OCI-LY1 (cell line): Measurements from ENCODE around the gene LAPTM5.

ENCODE experiments used
- H2AFZ ChIP-seq: fragments of 200-600 bp; sonication (generic), shearing (Covaris generic); 2 replicates; pipeline ENCODE4 v1.6.0; 2014; ENCODE audit warnings: antibody characterized with exemption, mild to moderate bottlenecking, low read length
- H3F3A ChIP-seq: fragments of 200-600 bp; sonication (generic), shearing (Covaris generic); 2 replicates; pipeline ENCODE4 v1.6.0; 2014; ENCODE audit warnings: mild to moderate bottlenecking, antibody characterized with exemption, low read length, moderate library complexity; ENCODE audit not compliant: insufficient read depth
- H3K27ac ChIP-seq: fragments of 200-600 bp; sonication (generic); 2 replicates; pipeline ENCODE4 v1.5.1; 2014; ENCODE audit warnings: low read length, mixed run types, mild to moderate bottlenecking, low read depth; ENCODE audit not compliant: poor library complexity, severe bottlenecking
- H3K27me3 ChIP-seq: fragments of 200-600 bp; sonication (generic); 2 replicates; pipeline ENCODE4 v1.6.0; 2014; ENCODE audit warnings: antibody characterized with exemption, mild to moderate bottlenecking, low read length, moderate library complexity; ENCODE audit not compliant: insufficient read depth
- H3K36me3 ChIP-seq: fragments of 200-600 bp; sonication (generic); 2 replicates; pipeline ENCODE4 v1.6.1; 2014; ENCODE audit warnings: mild to moderate bottlenecking, antibody characterized with exemption, low read length, moderate library complexity, mixed read lengths; ENCODE audit not compliant: insufficient read depth
- H3K4me1 ChIP-seq: fragments of 200-600 bp; sonication (generic); 2 replicates; pipeline ENCODE4 v1.5.1; 2014; ENCODE audit warnings: mild to moderate bottlenecking, low read length, moderate library complexity; ENCODE audit not compliant: insufficient read depth, severe bottlenecking
- H3K4me2 ChIP-seq: fragments of 200-600 bp; sonication (generic), shearing (Covaris generic); 2 replicates; pipeline ENCODE4 v1.6.1; 2014; ENCODE audit warnings: low read length
- H3K4me3 ChIP-seq: fragments of 200-600 bp; sonication (generic); 2 replicates; pipeline ENCODE4 v1.5.1; 2014; ENCODE audit warnings: low read length, low read depth, mild to moderate bottlenecking, mixed read lengths; ENCODE audit not compliant: poor library complexity, severe bottlenecking
- H3K79me2 ChIP-seq: fragments of 200-600 bp; shearing (Covaris generic); 2 replicates; pipeline ENCODE4 v1.6.1; 2016; ENCODE audit warnings: mixed run types, low read length, mixed read lengths; ENCODE audit not compliant: insufficient read depth
- H3K9ac ChIP-seq: fragments of 200-600 bp; sonication (generic), shearing (Covaris generic); 2 replicates; pipeline ENCODE4 v1.6.1; 2014; ENCODE audit warnings: mild to moderate bottlenecking, low read length, mixed read lengths
- H3K9me2 ChIP-seq: fragments of 200-600 bp; sonication (generic), shearing (Covaris generic); 2 replicates; pipeline ENCODE4 v1.6.1; 2014; ENCODE audit warnings: low read depth, mild to moderate bottlenecking, low read length, mixed read lengths
- H3K9me3 ChIP-seq: fragments of 200-600 bp; shearing (Covaris generic); 2 replicates; pipeline ENCODE4 v1.6.1; 2014; ENCODE audit warnings: low read length, mixed read lengths
- H4K20me1 ChIP-seq: fragments of 200-600 bp; sonication (generic), shearing (Covaris generic); 2 replicates; pipeline ENCODE4 v1.6.0; 2016; ENCODE audit warnings: mild to moderate bottlenecking, low read length; ENCODE audit not compliant: insufficient read depth
- CTCF ChIP-seq: fragments of 200-600 bp; sonication (generic), shearing (Covaris generic); IDR thresholded peaks from 2 replicates; pipeline ENCODE4 v1.5.1; 2017; ENCODE audit warnings: mild to moderate bottlenecking, antibody characterized with exemption, low read length, moderate library complexity, mixed read lengths
- EZH2 ChIP-seq: fragments of 200-600 bp; sonication (generic), shearing (Covaris generic); IDR thresholded peaks from 2 replicates; pipeline ENCODE4 v1.8.0; 2017; ENCODE audit warnings: borderline replicate concordance, mixed run types, mild to moderate bottlenecking, antibody characterized with exemption, low read length, moderate library complexity, mixed read lengths

Gene LAPTM5

DNA sequence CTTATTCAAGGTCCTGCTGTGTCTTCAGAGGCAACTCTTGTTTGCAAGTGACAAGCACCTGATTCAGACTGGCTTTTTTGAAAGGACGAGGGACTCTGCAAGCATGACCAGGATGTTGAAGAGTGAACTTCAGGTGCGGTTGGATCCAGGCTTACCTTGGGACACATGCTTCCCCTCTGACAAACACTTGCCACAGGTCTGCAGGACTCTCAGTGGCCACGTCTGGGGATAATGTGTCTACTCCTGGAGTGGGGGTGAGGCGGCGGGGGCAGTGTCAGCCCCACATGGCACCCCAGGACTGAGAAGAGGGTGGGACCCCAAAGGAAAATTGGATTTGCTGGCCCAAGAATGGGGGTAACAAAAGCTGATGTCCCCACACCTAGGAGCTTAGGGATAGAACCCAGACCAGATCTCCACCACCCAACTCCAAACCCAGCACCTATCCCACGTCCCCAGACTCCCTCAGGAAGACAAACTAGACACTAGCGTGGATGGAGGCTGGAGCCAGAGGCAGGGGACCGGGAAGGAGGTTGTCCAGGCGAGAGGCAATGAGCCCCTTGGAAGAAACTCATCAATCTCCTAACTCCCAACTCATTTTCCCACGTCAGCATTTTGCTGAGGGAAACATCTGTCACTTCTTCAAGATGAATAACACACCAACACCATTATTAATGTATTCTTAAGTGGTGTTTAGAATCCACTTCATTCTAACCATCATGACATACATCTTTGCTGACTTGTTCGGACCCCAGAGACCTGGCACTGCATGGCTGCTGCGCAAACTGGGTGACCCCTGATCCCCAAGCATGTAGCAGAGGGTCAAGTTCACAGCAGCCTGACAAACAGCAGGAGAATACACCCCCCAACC lies 32.0 kb upstream of the LAPTM5 start:
- Histone ChIP-seq H3K27ac (no peak overlapping the region), H3K4me1 (no peaks in the 10 kb centered on the region), H2AFZ (no peak overlapping the region), H3K9me3 (no peaks in the 10 kb centered on the region), H3K9me2 (no peaks in the 10 kb centered on the region), H3F3A (no peaks in the 10 kb centered on the region), H3K4me2 (no peak overlapping the region), H3K36me3 (no peaks in the 10 kb centered on the region), H3K27me3 (peaks cover 16% of the 10 kb centered on the region; the same call in 1 of the 2 replicates), H4K20me1 (no peaks in the 10 kb centered on the region), H3K79me2 (no peaks in the 10 kb centered on the region), H3K4me3 (no peak overlapping the region), H3K9ac (no peak overlapping the region)
- TF ChIP-seq CTCF (no peak), EZH2 (no peak)

- Histone ChIP-seq H3K9me3 (no peaks in the 10 kb centered on the region), H2AFZ (no peak overlapping the region), H3K27me3 (peaks cover 11% of the 10 kb centered on the region; the same call in 1 of the 2 replicates), H3F3A (no peaks in the 10 kb centered on the region), H3K4me1 (no peaks in the 10 kb centered on the region), H3K4me3 (no peak overlapping the region), H3K79me2 (no peaks in the 10 kb centered on the region), H3K27ac (no peak overlapping the region), H3K36me3 (no peaks in the 10 kb centered on the region), H4K20me1 (no peaks in the 10 kb centered on the region), H3K9me2 (no peaks in the 10 kb centered on the region), H3K4me2 (no peak overlapping the region), H3K9ac (no peak overlapping the region)
- no peak for TF ChIP-seq CTCF
- TF ChIP-seq EZH2 = no peak
Measured at GRCh38 chr1:30788580-30789387, 31.2 kb upstream of the LAPTM5 start.

DNA sequence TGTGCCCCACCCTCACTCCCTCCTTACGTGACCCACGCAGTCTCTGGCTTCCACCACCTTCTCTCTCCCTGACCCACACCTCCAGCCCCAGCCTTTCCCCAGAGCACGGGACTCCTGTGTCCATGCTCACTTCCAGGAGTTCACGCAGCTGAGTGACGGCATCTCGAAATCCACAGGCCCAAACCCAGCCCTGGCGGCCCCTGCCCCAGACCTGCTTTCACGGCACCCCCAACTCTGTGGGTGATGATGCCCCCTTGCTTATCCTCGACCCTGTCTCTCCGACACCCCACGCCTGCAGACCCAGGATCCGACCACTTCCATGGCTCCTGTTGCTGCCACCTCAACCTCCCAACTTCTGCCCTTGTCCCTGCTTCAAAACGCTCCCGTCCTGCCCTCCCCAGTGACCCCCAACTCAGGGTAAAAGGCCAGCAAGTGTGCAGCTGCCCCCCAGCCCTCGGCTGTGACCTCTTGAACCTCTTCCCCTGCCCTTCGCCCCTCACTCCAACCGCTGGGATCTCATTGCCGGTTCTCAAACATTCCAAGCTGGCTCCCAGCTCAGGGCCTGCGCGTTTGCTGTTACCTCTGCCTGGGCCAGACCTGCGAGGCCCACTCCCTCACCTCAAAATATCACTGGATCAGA lies 30.4 kb upstream of the LAPTM5 start:
- Histone ChIP-seq H2AFZ (no peak overlapping the region), H3K4me1 (no peaks in the 10 kb centered on the region), H3K4me3 (no peak overlapping the region), H3F3A (no peaks in the 10 kb centered on the region), H3K36me3 (no peaks in the 10 kb centered on the region), H3K4me2 (no peak overlapping the region), H3K27ac (no peak overlapping the region), H3K79me2 (no peaks in the 10 kb centered on the region), H3K27me3 (peaks cover 9% of the 10 kb centered on the region; the same call in 1 of the 2 replicates), H3K9me2 (no peaks in the 10 kb centered on the region), H3K9ac (no peak overlapping the region), H4K20me1 (no peaks in the 10 kb centered on the region), H3K9me3 (no peaks in the 10 kb centered on the region)
- no peak for TF ChIP-seq EZH2
- TF ChIP-seq CTCF = no peak
